HL-60 (cell line): ENCODE results near the gene ERBB4.

Source experiments
- DNase-seq, 2 experiments: peaks; one replicate each; pipeline ENCODE4 v3.0.0-alpha.2; 2010 to 2020; ENCODE audit warnings: low read depth in 1 of 2, low spot score in 1 of 2
- H3K27ac ChIP-seq: fragments of 250-450 bp; sonication (Bioruptor Pico); replicated peaks from 2 replicates; pipeline ENCODE4 v1.5.1; 2020; ENCODE audit warnings: mild to moderate bottlenecking, moderate library complexity
- H3K27me3 ChIP-seq: fragments of 250-450 bp; sonication (Bioruptor Pico); 2 replicates; pipeline ENCODE4 v1.5.1; 2021; ENCODE audit warnings: mild to moderate bottlenecking, moderate library complexity; ENCODE audit not compliant: insufficient read depth, poor library complexity, severe bottlenecking
- H3K4me3 ChIP-seq: replicated peaks from 2 replicates; pipeline ENCODE4 v1.5.1; 2011; ENCODE audit warnings: mild to moderate bottlenecking, control low read depth, low read length; ENCODE audit not compliant: insufficient read depth
- CTCF ChIP-seq: IDR thresholded peaks from one replicate; pipeline ENCODE4 v1.5.1; 2011; ENCODE audit warnings: low read length, control low read depth, inconsistent platforms; ENCODE audit not compliant: insufficient read depth
- GABPA ChIP-seq: IDR thresholded peaks from 2 replicates; pipeline ENCODE4 v1.6.1; 2012; ENCODE audit warnings: low read depth
- POLR2AphosphoS5 ChIP-seq: IDR thresholded peaks from 2 replicates; pipeline ENCODE4 v1.6.1; 2012; ENCODE audit warnings: low read depth
- REST ChIP-seq: IDR thresholded peaks from 2 replicates; pipeline ENCODE4 v1.6.1; 2012; ENCODE audit warnings: low read depth; ENCODE audit not compliant: insufficient replicate concordance
- SPI1 ChIP-seq: IDR thresholded peaks from 2 replicates; pipeline ENCODE4 v1.6.1; 2012; ENCODE audit warnings: low read depth, mild to moderate bottlenecking, borderline replicate concordance

The ERBB4 gene

GRCh38 chr2:211802666-211803065 lies 735.9 kb downstream of the ERBB4 start:
- H3K27ac ChIP-seq: no peak overlapping the region
- TF ChIP-seq CTCF (no peak), GABPA (no peak), POLR2AphosphoS5 (no peak), REST (no peak), SPI1 (no peak)
- no peak overlapping the region for H3K4me3 ChIP-seq
- DNase-seq: no peak
- H3K27me3 ChIP-seq: no peaks in the 10 kb centered on the region

GRCh38 chr2:211800001-211800400 lies 738.6 kb downstream of the ERBB4 start:
- DNase-seq: no peak
- H3K27ac ChIP-seq: no peak overlapping the region
- TF ChIP-seq GABPA: no peak
- TF ChIP-seq SPI1: no peak
- TF ChIP-seq CTCF: no peak
- TF ChIP-seq POLR2AphosphoS5: no peak
- TF ChIP-seq REST: no peak
- H3K27me3 ChIP-seq: no peaks in the 10 kb centered on the region
- no peak overlapping the region for H3K4me3 ChIP-seq

- Histone ChIP-seq H3K27ac (no peak overlapping the region), H3K4me3 (no peak overlapping the region), H3K27me3 (no peaks in the 10 kb centered on the region)
- DNase-seq: no peak
- TF ChIP-seq CTCF (no peak), SPI1 (no peak), REST (no peak), GABPA (no peak), POLR2AphosphoS5 (no peak)
Observed at GRCh38 chr2:211798868-211799267, 739.7 kb downstream of the ERBB4 start.
